Caki2 (cell line): ENCODE results near the gene SLC22A12. TPM values are rescaled to one million over a fixed set of nuclear protein-coding genes. Genes with fewer than 3 reads are reported as not detected.

ENCODE experiments used
- DNase-seq: peaks from one replicate; pipeline ENCODE4 v3.0.0-alpha.2; 2015; ENCODE audit warnings: low read depth
- in situ Hi-C: cut with HindIII; loops from 2 replicates; pipeline ENCODE4 v1.10.0; 2016; ENCODE audit warnings: low sequenced_read_pairs, low pct_unique_long_range_greater_than_20kb, mixed read lengths
- total RNA-seq: library from RNA; depleted of rRNA; stranded (reverse); fragments of >200 nt; shearing (Covaris generic); gene quantifications from 2 replicates; pipeline ENCODE4 v1.2.3, GENCODE V29; 2014; ENCODE audit warnings: low replicate concordance

The SLC22A12 gene
- total RNA-seq, 1 experiment from 2014 or later, result not detected

DNA sequence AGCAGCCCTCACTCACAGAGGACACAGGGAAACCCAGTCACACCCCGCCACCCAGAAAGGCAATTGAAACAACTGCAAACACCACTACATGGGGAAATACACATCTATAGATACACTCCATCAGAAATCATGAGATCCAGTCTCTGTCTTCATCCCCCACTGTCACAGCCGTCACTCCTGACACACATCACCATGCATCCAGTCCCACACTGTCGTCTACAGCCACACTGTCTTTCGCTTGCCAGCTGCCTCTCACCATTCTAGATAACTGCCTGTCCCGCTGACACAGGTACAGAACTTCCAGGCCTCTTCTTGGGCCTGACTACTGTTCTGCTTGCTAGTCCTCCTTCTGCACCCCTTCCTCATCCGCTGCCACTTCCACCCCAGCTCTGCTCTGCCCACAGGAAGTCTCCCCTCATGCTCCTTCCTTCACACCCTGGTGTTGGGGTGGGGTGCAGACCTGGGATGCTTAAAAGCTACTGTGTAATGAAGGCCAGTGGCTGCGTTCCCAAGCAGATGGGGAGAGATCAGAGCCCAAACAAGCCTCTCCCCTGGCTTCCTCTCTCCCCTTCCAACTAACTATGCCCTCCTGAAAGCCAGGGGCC, 42.6 kb downstream of the SLC22A12 start:
- no peak for DNase-seq
- in situ Hi-C loops, result no loop called here

DNA sequence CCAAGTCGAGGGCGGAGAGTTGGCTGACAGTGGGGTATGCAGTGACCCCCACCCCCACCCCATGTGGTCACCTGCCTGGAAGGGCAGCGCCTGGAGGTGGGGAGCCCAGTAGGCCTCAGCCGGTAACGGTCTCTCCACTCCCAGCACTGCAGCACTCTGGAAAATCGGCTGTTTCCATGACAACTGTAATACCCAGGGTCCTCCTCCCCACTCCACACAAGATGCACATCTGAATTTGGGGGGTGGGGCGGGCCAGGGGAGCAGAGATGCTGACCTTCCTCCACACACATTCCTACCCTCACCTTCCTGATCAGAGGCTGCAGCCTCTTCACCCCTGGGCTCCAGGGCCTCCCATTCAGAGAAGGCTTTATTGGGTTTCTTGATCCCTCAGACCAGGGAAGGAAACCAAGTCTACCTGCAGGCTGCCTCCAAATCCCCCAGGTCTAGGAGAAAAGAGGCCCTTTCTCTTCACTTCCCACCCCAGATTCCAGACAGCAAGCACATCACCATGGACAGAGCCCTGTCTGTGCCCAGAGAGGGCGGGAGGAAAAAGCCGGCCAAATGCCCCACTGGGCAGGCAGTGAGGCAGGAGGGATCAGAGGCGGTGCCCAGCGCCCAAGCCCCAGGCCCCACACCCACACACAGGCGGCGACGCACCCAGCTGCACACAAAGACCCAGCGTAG, 46.5 kb downstream of the SLC22A12 start:
- DNase-seq, result no peak
- in situ Hi-C loops, result no loop called here

DNA sequence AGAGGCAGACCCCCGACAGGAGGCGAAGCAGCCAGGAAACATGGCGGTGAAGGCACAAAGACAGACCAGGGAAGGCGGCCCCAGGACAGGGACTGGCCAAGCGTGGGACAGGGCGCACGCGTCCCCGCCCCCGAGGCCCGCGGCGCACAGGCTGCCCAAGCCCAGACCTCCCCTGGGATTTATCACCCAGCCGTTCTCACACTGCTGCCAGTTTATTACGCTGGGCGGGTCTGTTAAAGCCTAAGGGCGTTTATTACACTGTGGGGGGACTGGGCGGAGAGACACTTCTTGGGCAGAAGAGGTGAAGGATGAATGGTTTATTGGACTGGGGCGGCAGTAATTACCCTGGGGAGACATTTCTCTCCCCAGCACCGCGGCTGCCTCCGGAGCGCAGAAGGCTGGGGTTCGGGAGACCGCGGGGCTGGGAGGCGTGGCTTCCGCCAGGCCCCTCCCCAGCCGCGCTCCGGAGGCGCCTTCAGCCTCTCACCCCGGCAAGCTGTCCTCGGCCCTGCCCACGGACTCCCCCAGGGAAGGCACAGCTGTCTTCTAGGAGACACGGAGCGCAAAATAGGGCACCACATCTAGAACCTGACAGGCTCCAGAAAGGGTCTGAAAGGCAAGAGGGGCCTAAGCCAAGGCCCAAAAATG, 47.1 kb downstream of the SLC22A12 start:
- DNase-seq, result no peak
- in situ Hi-C loops, result no loop called here

DNA sequence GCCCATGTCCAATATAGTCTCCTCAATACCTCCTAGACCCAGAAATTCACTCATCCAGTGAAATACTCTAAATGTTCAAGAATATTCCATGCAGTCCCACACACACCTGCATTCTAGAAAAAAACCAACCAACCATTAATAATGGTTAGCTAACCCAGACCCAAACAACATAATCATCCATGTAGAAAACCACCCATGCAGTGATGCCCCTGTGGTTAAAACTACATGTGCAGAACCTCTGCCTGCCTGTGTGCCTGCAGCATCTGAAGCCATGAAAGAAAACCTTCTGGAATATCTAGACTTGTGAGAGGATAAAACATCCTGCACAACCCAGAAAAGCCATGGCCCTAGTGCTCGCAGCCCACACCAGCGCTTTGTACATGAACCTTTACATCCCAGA, 47.8 kb downstream of the SLC22A12 start:
- DNase-seq, result no peak
- in situ Hi-C loops, result no loop called here

DNA sequence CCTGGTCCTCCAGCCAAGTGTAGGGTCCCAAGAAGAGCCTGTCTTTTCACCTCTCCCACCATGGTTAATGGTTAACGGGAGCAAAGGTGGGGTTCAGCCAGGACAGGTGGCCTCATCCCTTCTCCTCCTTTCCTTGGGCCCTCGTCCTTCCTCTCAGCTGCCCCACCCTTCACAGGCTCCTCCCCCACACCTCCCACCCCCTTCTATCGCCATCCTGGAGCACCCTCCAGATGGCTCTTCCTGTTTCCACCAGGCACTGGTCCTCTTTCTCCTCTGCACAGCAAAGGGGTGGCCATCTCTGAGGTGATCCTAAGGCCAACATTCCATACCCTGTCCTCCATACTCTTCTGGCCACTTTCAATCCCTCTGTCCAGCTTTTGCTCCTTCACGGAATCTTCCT, 48.9 kb downstream of the SLC22A12 start:
- DNase-seq, result no peak
- in situ Hi-C loops, result no loop called here

DNA sequence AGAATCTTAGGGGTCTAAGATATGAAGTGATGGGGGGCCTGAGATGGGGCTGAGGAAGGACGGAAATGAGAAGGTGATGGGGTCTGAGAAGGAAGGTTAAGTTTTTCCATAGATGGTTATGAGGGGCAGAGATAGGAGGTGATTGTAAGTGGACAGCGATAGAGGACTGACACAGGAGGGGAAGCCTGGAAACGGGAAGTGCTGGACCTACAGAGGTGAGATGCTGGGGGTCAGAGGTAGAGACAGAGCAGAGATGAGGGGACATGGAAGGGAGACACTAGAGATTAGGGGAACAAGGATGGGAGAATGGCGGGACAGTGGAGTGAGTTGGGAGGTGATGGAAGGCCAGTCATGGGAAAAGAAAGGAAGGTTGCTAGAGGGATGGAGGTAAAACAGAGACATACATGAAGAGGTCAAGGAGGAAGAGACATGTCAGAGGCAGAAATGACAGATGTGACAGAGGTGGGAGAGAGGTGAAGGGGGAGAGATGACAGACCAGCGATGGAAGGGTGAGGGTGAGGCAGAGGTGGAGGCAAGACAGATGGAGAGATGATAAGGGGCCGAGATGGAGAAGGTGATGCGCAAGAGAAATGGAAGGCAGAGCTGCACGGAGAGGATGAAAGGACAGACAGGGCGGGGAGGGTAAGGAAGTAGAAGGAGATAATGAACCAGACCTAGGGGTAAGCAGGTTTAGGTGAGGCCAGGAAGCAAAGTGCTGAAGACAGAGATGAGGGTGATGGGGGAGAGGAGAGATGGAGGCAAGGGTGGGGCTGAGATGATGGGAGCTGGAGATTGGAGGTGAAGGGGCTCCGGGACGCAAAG, 50.8 kb downstream of the SLC22A12 start:
- in situ Hi-C loops, result no loop called here
- DNase-seq, result no peak

DNA sequence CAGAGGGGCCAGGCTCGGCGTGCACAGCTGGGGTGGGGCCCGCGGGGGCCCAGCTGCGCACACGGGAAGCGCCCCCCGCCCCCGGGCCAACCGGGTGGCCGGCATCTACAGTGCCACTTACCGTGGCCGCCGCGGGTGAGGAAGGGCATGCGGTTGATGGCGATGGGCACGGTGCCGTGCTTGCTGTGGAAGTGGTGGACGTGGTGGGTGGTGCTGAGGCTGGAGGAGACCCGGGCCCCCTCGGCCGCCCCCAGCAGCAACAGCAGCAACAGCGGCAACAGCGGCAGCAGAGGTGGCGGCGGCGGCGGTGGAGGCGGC, 51.4 kb downstream of the SLC22A12 start:
- in situ Hi-C loops, result no loop called here
- no peak for DNase-seq

DNA sequence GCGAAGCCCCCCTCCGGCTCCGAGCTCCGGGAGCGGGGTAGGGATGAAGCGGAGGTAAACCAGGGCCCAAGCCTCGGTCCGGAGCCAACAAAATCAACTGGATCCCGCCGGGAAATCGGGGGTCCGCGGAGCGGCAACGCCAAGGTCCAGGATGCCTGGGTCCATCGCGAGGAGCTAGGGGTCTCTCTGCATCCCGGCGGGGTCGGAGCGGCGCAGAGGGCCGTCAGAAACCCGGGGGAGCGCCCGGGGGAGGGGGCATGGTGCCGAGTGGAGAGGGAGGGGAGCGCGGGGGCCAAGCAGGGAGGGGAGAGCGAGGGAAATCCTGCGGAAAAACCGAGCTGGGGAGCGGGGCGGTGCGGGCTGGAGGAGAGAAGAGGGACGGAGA, 51.8 kb downstream of the SLC22A12 start:
- in situ Hi-C loops, result no loop called here
- DNase-seq, result no peak

DNA sequence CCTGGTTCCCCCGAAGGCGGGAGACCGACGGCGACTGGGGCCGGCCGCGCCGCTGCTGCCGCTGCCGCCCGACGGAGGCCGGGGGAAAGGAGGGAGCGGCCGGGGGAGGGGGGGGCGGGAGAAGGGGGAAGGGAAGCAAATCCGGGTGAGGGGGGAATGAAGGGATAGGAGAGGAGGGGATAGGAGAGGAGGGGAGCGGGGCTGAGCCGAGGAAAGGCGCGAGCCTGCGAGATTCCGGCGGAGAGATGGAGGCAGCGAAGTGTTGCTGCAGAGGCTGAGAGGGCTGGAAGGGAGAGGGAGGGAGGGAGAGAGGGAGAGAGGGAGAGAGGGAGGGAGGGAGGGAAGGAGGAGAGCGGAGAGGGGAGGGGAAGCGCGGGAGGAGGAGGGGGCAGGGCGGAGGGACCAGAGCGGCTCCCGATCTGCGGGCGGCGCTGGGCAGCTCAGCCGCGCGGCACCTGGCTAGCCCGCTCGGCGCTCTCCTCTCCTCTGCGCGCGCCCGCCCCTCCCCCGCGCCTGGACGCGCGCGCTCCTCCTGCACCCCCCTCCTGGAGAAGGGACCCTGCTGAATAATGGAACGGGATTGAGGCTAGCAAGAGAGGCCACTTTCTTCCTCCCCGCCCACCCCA, 52.3 kb downstream of the SLC22A12 start:
- in situ Hi-C loops, result no loop called here
- no peak for DNase-seq

DNA sequence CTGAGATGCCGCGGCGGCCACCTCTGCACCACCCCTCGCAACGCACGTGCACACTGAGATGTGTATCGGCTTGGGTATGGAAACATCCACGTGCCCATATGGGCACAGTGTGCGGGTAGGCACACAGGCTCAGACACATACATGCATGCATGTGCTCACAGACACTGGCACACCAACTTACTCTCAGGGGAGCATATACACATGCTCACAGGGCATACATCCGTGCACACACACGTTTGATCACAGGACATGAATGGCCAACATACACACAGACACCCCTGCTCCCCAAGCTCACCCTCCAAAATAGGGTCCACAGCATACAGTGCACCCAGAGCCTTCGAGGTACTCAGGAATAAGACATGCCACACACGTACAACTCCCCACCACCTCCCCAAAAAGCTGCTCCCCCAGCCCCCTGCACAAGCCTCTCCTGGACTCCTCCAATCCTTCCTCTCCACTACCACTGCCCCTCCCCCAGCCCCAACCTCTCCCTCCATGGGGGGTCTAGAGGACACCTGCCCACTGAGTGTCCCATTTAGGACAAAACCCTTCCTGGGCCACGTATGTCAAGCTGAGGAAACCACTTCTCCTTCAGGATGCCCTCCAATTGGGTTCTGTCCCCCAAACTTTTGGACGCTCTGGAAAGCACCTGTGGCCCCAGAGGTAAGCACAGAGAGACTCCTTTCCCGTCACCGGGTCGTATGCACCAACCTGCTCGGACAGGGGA, 53.1 kb downstream of the SLC22A12 start:
- no peak for DNase-seq
- in situ Hi-C loops, result no loop called here

DNA sequence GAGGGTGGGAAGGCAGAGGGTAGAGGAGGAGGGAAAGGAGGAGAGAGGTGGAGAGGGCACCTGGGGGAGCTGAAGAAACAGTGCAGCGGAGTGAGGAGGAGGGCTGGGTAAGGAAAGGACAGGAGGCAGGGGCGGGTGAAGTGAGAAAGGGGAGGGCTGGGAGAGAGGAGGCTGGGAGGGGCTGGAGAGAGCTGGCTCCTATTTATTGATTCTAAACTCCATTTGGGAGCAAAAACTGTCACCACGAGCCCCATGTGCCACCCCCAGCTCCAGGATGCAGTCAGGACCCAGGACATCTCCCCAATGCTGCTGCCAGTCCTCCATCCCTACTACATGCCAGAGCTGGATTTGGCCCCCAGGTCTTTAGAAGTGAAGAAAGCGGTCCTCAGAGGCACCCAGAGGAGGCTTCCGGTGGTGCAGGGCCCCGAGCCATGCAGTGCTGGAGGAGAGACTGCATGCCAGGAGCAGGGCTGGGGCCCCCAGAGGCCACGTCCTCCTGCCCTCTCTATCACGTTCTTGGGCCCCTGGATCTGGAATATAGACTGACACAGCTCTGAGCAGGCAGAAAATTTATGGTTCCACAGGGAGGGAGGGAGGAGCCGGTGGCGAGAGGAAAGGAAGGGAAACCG, 53.7 kb downstream of the SLC22A12 start:
- no peak for DNase-seq
- in situ Hi-C loops, result no loop called here

DNA sequence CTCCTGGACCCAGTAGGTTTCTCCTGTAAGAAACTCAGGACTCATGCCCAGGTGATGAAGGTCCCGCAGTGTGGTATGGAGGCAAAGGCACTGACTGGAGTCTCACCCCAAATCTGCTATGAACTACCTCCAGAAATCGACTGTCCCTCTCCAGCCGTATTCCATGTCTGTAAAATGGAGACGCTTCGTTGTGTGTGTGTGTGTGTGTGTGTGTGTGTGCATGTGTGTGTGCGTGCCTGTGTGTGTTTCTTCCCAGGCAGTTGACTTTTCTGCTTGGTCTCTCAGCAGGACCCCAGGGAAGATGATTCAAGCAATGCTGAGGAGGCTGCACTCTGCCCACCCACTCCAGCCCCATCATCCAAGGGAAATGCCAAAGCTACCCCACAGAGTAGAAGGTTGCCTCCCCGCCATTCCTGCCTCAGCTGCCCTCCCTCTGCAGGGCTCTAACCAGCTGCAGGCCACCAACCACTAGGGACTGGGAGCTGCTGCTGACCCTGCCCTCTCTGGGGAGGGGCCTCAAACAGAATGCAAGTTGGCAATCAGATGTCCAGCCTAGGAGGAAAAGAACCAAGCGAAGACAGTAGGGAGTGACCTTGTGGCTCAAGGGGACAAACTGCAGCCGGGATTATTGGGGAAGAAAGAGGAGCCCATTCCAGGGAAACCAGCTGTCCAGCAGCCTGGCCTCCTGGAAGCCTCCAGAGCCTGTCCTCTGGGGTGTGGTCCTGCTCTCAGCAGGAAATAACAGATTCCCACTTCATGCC, 56.2 kb downstream of the SLC22A12 start:
- in situ Hi-C loops, result no loop called here

DNA sequence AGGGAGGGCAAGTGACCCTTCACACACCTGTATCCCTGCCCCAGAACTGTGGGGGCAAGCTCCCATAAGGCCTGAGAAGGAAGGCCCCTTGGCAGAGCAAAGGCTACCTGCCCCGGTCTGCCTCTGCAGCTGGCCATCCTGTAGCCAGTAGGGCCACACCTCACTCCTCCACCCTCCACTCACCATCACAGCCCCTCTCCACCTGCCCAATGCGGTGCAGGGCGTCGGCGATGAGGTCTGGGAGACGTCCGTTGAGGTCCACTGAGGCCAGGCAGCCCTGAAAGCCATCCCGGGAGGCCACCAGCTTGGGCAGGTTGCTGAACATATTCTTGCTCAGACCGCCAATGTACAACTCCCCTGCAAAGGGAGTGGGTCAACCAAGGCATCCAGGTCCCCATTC, 57.5 kb downstream of the SLC22A12 start:
- in situ Hi-C loops, result no loop called here
- DNase-seq, result no peak

More for the DNA sequence above, 56.2 kb downstream of the SLC22A12 start:
- DNase-seq, result no peak

DNA sequence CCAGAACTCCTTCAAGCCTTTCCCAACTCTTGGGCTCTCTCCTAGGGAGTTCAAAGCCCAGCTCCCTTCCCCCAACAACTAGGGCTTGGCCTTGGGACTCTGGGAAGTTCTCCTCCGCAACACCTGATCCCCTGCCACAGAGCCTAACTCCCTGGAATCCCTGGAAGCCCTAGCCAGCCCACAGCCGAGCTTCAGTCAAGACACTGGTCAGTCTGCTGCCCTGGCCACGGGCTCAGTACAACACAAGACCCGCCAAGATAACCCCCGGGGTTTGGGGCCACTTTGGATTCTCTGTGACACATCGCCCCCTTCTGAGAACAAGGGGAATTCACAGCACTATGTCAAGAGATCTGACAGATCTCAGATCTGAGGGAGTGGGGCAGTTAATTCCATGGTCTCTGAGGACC, 58.3 kb downstream of the SLC22A12 start:
- no peak for DNase-seq
- in situ Hi-C loops, result no loop called here

DNA sequence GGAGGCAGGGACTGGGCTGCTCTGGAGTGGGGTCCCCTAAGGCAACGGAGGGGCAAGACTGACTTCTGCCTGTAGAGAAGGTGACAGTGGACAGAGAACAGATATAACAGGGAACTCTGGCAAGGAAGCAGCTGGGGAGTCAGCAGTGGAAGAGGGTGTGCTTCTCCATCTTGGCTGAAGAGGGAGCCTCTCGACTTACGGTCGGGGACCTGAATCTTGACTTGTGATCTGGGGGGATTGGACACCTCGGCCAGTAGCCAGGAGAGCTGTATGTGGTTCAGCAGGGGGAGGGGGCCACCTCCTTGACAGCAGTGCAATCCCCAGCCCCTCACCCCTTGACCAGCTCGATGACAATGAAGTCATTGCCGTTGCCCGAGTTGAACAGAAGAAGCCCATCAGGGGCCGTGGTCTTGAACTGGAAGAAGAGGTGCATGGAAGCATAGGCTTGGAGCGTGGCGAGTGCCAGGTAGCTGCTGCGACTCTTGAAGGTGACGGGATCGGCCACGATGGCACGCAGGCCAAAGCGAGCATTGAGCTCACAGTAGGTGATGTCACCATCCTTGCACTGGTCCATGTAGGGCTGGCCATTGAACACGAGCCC, 60.0 kb downstream of the SLC22A12 start:
- DNase-seq, result no peak
- in situ Hi-C loops, result no loop called here
